GM18502 (cell line): ENCODE results near the gene CENPA.
"Not testable (repeated sequence)": the region's sequence is repeated elsewhere in the genome, so short reads cannot be mapped to it uniquely, and the experiment has no call there.

Experiments
- ATAC-seq: cut with Tn5 transposase; IDR thresholded peaks from one replicate; pipeline ENCODE4 v1.9.1; 2021; ENCODE audit warnings: mild to moderate bottlenecking; ENCODE audit not compliant: unreplicated experiment, poor library complexity

CENPA gene

GRCh38 chr2:26759845-26760244 is 26.0 kb upstream of the CENPA start:
- ATAC-seq = no peak

DNA sequence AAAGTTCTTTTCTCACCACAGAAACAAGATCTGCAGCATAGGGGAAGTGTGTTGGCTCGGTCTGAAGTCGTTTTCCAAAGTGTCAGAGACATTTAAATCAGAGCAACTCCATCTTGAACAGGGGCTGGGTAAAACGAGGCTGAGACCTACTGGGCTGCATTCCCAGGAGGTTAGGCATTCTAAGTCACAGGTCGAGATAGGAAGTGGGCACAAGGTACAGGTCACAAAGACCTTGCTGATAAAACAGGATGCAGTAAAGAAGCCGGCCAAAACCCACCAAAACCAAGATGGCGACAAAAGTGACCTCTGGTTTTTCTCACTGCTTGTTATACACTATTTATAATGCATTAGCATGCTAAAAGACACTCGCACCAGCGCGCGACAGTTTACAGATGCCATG is 24.9 kb upstream of the CENPA start:
- ATAC-seq = not testable (repeated sequence)

GRCh38 chr2:26763019-26763418 is 22.8 kb upstream of the CENPA start:
- ATAC-seq = no peak

GRCh38 chr2:26764078-26764887 is 21.6 kb upstream of the CENPA start, which contains the start of gene SLC35F6:
Gene SLC35F6 (plus strand): TSS chr2:26764284. CDS start chr2:26764350, 66 bp downstream.
- peak; percentile 82 for ATAC-seq

GRCh38 chr2:26764906-26765305 is 20.9 kb upstream of the CENPA start:
- ATAC-seq = no peak

- ATAC-seq = no peak
Measured at GRCh38 chr2:26765475-26766200, 20.2 kb upstream of the CENPA start.

GRCh38 chr2:26767129-26767528 is 18.7 kb upstream of the CENPA start:
- no peak for ATAC-seq

- ATAC-seq = no peak
Measured at GRCh38 chr2:26767894-26768487, 17.9 kb upstream of the CENPA start.

- ATAC-seq = no peak
Measured at GRCh38 chr2:26768759-26769088, 17.1 kb upstream of the CENPA start.

GRCh38 chr2:26769089-26769761 is 16.6 kb upstream of the CENPA start:
- ATAC-seq = no peak

- no peak for ATAC-seq
Measured at GRCh38 chr2:26770986-26771586, 14.8 kb upstream of the CENPA start.

DNA sequence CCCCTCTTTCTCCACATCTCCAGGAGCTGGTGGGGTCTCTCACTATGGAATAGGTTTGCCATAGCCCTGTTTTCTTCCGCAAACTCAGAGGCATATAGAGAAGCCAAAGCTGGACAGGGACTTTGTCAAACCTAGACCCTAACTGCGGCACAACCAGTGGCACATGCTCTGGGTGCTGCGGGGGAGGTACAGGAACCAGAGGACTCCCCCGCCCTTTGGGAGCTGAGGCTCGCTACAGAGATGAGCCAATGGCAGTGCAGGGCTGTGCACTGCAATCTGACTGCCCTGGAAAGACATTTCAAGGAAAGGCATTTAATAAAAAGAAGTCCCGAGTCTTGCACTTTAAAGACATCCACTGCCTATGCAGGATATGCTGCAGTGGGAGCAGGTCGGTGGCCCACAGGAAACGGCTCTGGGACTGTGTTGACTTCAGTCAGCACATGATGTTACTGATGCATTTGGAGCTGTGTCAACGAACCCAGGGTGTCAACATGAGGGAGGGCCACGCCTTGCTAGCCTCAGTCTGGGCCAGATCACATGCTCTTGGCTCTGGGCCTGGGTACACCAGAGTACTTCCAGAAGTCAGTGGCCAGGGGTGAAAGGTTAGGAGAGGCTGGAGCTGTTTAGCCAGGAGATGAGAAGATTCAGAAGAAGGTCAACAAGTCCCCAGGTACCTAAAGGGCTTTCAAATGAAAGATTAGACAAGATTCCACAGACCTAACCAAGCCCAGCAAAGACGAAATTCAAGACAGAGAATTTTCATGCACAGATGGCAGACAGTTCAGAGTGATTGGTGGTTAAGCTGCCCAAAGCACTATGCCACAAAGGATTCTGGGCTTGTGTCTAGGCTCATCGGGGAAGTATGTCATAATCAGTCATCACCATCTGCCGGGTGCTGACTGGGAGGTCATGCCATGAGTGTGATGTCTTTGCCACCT is 13.5 kb upstream of the CENPA start:
- no peak for ATAC-seq

DNA sequence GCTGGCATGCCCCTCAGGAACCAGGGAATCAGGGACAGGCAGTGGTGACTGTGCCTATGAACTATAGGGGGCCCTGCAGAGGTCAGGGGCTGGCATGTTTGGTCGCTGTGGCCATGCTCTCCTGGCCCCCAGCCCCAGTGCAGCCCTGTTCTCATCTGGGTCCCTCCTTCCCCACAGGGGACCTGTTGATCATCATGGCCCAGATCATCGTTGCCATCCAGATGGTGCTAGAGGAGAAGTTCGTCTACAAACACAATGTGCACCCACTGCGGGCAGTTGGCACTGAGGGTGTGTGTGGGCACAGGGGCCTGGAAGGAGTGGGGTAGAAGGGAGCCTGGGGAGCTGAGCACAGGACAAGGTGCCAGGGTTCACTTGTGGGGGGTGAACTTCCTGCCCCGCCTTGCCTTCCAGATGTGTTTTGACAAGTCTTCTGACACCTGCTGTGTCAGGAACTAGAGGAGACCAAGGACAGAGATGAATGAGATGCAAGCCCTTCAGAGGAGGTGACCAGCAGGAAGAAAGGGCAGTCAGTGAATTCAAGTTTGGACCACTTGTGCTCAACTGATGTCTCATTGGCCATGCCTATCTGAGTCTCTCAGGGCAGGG is 9.6 kb upstream of the CENPA start:
- ATAC-seq = no peak

DNA sequence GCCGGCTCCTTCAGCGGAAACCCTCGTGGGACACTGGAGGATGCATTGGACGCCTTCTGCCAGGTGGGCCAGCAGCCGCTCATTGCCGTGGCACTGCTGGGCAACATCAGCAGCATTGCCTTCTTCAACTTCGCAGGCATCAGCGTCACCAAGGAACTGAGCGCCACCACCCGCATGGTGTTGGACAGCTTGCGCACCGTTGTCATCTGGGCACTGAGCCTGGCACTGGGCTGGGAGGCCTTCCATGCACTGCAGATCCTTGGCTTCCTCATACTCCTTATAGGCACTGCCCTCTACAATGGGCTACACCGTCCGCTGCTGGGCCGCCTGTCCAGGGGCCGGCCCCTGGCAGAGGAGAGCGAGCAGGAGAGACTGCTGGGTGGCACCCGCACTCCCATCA is 7.8 kb upstream of the CENPA start:
- ATAC-seq = no peak

DNA sequence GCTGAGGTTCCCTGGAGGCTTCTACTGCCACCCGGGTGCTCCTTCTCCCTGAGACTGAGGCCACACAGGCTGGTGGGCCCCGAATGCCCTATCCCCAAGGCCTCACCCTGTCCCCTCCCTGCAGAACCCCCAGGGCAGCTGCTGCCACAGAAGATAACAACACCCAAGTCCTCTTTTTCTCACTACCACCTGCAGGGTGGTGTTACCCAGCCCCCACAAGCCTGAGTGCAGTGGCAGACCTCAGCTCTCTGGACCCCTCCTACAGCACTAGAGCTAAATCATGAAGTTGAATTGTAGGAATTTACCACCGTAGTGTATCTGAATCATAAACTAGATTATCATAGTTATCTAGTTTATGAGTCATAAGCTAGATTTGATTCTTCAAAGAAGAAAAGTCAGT is 7.3 kb upstream of the CENPA start:
- ATAC-seq = no peak

- ATAC-seq = no peak
Measured at GRCh38 chr2:26780203-26780760, 5.6 kb upstream of the CENPA start.

- ATAC-seq = no peak
Measured at GRCh38 chr2:26782876-26783704, 2.8 kb upstream of the CENPA start.
